ENCODE measurements around the gene CCDC92B.

Gene CCDC92B

GRCh38 chr17:2776589-2777241 is 27.3 kb upstream of the CCDC92B start:
- H3K27ac ChIP-seq: peak overlapping the region; percentile 73; the same call in 1 of the 2 replicates
- no peak for TF ChIP-seq CTCF (conservative IDR thresholded peaks at IDR 0.05)

- TF ChIP-seq CTCF (conservative IDR thresholded peaks at IDR 0.05): no peak
- no peak overlapping the region for H3K27ac ChIP-seq
Measured at GRCh38 chr17:2775206-2775605, 25.8 kb upstream of the CCDC92B start.

- H3K27ac ChIP-seq: no peak overlapping the region
- no peak for TF ChIP-seq CTCF (conservative IDR thresholded peaks at IDR 0.05)
Measured at GRCh38 chr17:2770129-2770528, 20.7 kb upstream of the CCDC92B start.

- TF ChIP-seq CTCF (conservative IDR thresholded peaks at IDR 0.05): no peak
Measured at GRCh38 chr17:2758870-2759269, 9.4 kb upstream of the CCDC92B start.

GRCh38 chr17:2755891-2756724 is 6.7 kb upstream of the CCDC92B start:
- peak overlapping the region; percentile 51; the same call in 1 of the 2 replicates for H3K27ac ChIP-seq
- TF ChIP-seq CTCF (conservative IDR thresholded peaks at IDR 0.05): no peak

More at GRCh38 chr17:2758870-2759269, 9.4 kb upstream of the CCDC92B start:
- no peak overlapping the region for H3K27ac ChIP-seq

GRCh38 chr17:2751491-2751890 is 2.0 kb upstream of the CCDC92B start:
- TF ChIP-seq CTCF (conservative IDR thresholded peaks at IDR 0.05): no peak

GRCh38 chr17:2750721-2751120 is 1.3 kb upstream of the CCDC92B start:
- H3K27ac ChIP-seq: no peak overlapping the region; the same call in 1 of the 2 replicates
- TF ChIP-seq CTCF (conservative IDR thresholded peaks at IDR 0.05): no peak

More at GRCh38 chr17:2751491-2751890, 2.0 kb upstream of the CCDC92B start:
- no peak overlapping the region for H3K27ac ChIP-seq

All from VCaP (cell line).